Limb (tissue), 2 donors: ENCODE measurements around the gene DIP2C.
A peak's percentile ranks its signal among the peaks of the same experiment; 100 is the strongest.
"Not testable (repeated sequence)": the region's sequence is repeated elsewhere in the genome, so short reads cannot be mapped to it uniquely, and the experiment has no call there.

Source experiments
- DNase-seq, 2 donors: peaks; one replicate each; pipeline ENCODE4 v3.0.0-alpha.2; 2016; ENCODE audit errors: extremely low spot score in 2 of 2

Gene DIP2C

DNA sequence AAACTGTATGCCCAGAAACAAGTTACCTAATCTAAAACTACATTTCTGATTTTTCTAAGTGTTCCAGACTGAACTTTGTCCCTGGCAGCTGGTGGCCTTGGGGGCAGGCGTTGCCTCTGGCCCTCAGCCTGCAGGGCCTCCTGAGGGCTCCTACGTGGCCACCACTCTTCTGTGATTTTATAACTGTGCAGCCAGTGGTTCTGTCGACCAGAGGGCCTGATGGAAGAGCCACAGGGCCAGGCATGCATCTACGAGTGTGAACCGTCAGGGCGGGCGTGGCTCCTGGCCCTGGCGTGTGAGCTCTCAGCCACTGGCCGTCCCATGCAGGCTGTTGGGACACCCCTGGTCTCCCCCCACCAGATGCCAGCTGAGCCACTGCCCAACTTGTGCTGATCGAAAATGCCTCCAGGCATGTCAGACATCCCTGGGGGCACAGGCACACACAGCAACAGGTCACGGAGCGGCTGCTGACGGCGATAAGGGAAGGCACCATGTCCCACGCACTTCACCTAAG, 380.8 kb downstream of the DIP2C start:
- DNase-seq: no peak

DNA sequence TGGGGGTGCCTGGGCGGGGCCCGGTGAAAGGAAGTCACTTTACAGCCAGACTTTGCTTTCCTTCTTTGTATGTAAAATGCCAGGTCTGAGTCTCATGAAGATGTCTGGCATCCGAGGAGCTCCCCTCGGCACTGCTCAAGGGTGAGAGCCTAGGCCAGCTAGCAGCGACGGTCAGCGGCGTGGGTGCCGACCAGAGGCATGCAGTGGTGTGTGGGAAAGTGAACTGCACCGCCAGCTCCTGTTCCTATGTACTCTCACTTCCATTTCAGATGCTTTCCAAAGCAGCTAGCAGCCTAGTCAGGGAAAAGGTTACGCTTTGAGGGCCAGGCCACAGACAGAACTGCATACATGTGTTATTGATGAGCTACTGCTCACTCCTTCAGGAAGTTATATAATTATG, 381.4 kb downstream of the DIP2C start:
- no peak for DNase-seq

DNA sequence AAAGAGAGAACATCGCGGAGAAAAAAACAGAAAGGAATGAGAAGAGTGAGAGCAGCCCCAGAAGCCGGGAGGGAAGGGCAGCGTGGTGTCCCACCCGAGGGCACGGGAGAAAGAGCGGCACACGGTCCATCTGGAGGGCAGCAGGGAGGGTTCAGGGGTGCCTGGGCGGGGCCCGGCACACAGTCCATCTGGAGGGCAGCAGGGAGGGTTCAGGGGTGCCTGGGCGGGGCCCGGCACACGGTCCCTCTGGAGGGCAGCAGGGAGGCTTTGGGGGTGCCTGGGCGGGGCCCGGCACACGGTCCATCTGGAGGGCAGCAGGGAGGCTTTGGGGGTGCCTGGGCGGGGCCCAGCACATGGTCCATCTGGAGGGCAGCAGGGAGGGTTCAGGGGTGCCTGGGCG, 381.8 kb downstream of the DIP2C start:
- DNase-seq: no peak

DNA sequence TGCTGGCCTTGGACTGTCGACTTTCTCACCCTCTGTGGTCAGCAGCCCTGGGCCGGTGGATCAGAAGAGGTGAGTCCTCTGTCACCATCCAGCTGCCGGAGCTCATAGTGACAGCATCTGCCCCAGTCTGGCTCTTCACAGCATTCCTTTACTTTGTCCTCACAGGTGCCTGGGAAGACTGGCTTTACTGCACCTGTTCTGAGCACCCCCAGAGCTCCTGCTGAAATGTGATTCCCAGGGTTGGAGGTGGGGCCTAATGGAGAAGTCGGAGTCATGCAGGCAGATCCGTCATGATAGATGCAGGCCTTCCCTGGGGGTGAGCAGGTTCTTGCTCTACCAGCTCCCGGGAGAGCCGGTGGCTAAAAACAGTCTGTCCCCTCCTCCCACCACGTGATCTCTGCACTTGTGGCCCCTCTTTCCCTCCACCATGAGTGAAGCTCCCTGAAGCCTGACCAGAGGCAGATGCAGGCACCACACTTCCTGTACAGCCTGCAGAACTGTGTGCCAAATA, 382.7 kb downstream of the DIP2C start:
- peak in 1 of 2 donors; percentile 51 for DNase-seq

DNA sequence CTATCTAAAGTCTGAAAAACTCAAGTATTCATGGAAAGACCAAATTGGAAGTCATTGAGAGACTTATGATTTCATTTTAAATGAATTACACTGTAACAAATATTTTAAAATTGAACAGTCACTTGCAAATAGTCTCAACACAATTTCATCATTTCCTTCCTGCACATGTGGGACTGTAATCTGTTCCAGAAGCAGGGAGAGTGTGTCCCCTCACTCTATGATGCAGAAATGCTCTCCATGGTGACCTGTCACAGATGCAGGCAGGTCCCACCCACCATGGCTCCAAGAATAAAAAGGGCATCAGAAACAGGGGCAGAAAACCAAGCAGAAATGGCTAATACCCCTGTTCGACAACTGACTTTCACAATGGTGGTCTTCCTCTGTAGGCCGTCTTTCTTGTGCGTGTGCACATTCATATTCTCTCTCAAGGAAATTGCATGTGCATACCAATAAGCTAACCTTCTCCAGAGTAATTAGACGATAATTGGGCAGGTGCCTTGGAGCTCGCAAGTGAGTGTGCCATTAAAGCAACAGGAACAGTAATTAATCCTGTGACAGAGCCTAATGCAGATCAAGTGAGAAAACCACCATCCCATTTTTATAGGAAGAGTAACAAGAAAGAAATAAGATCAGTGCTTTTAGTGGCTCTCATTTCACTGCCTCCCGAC, 383.3 kb downstream of the DIP2C start:
- no peak for DNase-seq

DNA sequence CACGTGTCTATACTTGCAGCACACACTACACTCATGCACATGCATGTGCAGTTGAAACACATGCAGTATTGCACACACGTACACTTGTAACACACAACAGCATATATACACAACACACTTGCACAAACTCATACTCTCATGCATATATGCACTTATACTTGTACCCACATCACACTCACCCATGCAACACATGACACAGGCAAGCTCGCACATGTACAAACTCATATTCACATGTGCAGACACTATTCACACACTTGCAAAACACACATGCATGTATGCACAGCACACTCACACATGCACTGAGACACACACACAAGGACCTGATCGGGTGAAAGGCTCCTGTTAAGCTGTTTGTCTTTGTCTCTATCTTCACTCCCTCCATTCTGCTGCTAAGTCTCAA, 384.4 kb downstream of the DIP2C start:
- DNase-seq: no peak

DNA sequence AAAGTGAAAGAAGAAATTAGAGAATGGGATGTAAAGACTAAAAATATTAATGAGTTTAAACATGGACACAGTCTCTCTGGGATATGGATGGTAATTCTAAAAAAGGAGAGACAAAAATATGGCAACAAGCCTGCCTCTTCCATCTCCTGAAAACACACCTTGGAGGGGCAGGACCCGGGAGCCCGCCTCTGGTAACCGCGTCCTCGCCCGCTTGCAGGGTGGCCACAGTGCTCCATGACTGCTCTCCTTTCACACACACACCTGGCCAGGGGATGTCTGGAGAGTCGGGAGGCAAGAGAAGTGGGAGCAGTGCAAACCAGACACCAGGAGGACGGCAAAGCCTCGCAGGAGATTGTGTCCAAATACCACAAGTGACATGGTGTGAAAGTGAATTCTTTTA, 387.9 kb downstream of the DIP2C start:
- DNase-seq: no peak

DNA sequence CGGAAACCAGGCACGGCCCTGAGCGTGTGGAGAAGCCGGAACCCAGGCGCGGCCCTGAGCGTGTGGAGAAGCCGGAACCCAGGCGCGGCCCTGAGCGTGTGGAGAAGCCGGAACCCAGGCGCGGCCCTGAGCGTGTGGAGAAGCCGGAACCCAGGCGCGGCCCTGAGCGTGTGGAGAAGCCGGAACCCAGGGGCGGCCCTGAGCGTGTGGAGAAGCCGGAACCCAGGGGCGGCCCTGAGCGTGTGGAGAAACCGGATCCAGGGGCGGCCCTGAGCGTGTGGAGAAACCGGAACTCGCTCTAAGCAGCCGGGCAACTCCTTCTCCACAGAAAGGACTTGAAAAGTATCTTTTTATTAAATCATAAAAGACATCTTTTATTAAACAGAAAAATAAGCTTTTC, 388.9 kb downstream of the DIP2C start:
- not testable (repeated sequence) for DNase-seq

DNA sequence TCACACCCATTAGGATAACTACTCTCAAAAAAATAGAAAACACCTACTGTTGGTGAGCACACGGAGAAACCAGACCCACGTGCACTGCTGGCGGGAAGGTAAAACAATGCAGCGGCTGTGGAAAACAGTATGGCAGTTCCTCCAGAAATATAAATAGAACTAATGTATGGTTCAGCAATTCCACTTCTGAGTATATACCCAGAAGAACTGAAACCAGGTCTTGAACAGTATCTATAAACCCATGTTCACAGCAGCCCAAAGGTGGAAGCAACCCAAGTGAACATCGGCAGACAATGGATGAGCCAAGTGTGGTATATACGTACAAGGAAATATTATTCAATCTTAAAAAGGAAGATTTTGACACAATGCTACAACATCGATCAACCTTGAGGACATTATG, 389.5 kb downstream of the DIP2C start:
- DNase-seq: no peak

DNA sequence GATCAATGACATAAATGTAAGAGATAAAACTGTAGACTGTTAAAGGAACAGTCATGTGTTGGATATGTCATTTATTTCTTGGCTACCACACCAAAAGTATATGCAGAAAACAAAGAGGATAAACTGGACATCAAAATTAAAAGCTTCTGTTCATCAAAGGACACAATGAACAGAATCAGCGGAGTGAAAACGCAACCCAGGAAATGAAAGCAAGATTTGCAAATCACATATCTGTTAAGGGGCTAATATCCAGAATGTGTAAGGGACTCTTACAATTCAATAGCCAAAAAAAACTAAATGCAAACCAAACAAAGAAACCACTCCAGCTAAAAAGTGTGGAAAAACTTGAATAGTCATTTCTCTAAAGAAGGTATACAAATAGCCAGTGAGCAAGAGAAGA, 390.0 kb downstream of the DIP2C start:
- DNase-seq: no peak

DNA sequence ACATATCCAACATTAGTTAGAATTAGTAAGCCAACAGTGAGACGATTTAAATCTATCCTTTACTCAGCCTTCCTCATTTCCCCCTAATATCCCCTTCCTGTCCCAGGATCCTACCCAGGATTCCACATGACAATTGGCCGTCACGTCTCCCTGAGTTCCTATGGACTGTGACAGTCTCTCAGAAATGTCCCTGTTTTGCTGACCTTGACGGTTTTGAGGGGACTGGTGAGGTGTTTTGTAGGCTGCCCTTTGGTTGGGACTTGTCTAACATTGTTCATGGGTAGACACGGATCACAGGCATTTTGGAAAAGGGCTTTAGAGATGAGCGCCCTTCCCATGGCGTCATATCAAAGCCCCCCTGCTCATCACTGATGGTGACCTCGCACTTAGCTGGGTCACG, 391.4 kb downstream of the DIP2C start:
- DNase-seq: no peak

DNA sequence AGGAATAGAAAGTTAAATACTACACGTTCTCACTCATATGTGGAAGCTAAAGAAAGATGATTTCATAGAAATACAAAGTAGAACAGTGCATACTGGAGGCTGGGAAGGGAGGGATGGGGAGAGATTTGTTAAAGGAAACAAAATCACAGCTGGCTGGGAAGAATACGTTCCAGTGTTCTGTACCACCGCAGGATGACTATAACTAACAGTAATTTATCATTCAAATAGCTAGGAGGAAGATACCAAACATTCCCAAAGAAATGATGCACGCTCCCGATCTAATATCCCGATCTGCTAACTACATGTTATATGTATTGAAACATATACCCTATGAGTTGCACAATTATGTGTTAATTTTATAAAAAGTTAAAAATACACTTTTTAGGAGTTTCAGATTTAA, 391.9 kb downstream of the DIP2C start:
- DNase-seq: no peak

DNA sequence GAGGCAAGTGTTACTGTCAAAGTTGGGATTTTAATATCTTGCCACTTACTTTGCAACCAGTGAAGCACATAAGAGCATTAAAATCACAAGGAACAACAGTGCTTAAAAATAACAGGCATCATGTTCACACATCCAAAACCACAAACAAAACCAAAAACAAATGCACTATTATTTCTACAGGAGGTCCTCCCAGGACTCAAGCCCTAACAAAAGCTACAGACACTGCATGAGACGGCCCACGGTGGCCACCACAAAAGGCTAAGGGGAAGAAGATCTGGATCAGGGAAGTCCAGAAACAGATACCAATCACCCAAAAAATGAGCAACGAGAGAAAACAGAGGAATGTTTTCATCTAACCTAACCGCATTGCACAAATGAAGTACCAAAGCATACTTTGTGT, 395.8 kb downstream of the DIP2C start:
- DNase-seq: no peak

DNA sequence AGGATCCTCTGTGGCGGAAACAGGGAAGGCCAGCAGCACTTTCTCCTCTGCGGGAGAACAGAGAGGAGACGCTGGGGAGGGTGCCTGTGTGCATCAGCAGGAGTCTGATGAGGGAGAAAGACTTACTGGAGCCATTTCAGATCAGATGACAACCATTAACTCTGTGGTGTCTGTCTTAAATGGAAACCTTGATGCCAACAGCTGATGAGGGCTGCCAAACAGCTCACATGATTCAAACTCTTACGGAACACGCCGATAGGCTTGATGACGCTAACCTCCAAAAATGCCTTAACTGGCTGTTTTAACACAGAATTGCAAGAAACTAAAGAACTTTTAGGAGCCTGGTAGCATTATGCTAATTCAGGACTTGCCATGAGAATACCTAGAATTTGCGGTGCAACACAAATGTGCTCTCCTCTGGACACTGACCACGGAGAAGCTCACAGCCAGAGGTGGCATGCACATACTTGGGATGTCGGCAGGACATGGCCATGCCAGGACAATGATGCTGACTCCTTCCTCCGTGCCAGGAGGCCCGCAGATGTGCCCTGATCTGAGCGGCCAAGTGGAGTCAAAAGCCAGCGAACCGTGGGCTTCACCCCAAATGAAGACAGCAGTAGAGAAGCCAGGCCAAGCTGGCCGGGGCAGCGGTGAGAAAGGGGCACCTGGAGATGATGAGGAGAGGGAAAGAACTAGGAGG, 399.3 kb downstream of the DIP2C start:
- no peak for DNase-seq

DNA sequence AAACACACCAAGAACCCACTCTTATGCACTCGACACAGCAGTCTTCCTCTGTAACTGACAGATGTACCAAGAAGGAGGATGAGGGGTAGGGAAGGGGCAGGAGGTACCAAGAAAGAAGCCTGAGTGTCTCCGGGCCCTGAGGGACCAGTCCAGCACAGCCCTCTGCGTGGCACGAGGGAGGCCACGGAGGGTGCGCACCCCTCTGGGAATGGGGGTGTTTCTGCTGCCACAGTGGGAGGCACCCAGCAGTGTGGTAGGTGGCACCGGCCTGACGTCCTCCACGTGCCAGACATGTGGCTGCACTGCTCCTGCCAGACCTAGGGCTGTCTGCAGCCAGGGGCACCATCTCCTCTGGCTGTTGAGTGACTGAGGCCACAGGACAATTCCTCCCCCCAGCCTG, 399.9 kb downstream of the DIP2C start:
- DNase-seq: no peak

DNA sequence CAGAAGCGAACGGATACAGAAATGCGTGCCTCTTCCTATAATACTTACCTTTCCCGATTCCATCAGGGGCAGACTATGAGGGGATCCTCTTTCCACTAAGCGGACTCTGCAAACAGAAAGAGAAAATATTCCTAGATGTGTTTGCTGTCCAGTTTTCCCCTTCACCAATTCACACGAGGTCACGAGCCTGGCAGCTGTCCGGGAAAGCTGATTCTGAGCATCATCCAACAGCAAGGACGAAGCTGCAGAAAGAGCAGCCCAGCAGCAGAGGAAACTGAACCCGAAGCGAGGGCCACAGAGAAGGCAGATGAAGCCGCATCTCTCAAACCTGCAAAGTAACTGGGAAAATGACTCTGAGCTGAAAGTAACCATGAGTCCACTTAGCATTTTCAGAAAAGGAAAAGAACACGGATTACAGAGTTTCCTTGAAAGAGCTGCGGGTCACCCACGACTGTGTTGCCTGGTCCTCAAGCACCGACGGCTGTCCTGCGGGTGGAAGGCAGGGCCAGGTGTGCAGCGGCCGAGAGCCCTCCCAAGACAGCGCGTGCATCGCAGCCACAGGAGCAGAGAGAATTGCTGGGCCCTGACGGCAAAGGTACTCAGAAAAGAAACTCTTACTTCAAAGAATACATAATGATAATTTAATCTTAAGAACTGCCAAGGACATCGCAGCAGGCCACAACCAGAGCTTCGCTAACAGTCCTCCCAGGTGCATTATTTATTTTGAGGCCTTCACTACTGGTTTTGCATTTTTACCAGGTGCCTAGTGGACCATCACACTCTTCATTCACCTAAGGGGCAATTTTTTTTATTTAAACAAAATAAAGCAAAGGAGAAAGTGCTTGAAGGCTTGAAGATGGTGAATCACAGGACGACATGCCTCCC, 400.9 kb downstream of the DIP2C start:
- DNase-seq: no peak

DNA sequence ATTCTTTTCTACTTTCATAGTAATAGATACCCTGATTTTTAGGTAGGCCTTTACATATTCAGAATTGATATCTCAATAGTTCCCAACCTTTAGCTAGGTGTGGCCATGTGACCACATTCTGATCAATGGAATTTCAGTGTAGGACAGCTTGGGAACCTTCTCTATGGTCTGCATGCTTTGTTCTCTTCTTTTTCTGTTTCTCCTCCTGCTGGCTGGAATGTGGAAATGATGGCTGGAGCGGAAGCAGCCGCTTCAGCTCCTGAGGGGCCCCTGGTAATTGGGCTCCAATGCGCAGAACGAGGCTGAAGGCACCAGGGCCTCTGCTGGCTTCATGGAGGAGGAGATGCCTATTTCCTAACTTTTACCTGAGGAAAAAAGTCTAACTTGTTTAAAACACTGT, 401.7 kb downstream of the DIP2C start:
- no peak for DNase-seq

DNA sequence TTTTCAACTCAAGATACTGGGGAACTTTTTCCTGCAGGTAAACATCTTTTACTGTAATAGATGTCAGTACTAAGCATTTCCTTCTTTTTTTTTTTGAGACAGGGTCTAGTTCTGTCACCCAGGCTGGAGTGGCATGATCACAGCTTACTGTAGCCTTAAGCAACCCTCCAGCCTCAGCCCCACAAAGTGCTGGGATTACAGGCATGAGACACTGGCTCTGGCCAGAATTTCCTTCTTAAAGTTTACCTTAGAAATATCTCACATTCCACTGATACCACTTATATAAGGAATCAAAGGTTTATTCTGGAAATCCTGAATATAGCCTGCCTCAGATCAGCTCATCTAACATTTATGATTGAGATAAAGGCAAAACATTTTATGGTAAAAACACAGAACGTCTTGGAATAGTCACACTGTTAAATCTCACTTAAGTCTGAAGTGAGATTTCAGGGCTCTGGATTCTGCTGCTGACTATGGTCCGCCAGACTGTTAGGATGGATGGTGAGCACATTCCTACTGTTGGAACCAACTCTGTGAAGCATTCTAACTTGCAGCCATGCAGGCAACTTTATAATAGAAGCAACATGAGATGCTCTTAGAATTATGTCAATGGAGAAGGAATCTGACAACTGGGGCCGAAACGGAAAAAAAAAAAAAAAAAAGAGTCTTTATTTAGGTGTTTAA, 402.3 kb downstream of the DIP2C start:
- no peak for DNase-seq

DNA sequence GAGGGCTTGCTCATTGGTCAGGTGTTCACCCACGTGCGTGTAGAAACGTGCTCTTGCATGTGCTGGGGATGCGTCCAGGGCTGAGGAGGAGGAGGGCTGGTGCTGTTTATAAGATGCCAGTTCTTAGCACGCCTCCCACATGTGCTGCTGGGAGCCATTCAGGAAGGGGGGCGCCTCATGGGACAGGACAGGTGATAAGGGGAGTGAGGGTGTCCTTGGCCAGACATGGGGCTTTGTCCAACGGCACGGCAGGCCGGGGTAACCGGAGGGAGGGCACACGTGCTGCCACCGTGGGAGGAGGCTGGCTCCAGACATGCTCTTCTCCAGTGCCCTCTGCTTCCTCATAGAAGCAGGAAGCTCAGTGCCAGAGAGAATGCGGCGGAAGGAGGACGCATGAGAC, 404.3 kb downstream of the DIP2C start:
- no peak for DNase-seq

DNA sequence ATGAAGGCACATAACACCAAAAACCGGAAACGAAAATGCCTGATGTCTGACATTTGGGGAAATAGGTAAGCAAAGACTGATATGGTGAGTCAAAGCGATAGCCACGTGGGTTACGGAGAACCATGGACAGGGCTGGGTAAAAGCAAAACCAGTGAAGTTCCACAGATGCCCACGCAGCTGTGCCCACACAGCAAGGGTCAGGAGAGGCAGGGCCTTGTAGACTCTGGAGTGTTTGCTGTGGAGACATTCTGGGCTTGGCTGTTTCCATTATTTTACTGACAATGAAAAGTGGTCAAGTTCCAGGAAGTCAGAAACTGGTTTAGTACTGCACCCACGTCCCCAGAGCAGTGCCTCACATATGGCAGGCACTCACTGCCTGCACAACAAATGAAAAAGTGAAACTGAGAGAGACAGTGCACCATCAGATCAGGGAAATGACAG, 405.5 kb downstream of the DIP2C start:
- DNase-seq: no peak

DNA sequence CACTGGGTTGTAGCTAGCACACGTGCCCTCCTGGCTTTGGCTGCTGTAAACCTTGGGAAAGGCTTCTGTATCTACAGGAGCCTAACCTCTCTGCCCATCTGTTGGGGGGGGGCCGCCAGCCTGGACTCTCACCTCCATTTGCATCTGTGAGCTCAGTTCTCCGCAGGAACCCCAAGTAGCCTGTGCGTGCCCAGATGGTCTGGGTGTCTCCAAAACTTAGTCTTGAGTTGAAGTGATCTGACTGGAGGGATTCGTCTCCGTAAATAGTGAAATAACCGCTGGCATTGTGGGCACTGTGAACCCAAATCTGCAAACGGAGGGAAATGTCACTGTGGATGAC, 406.4 kb downstream of the DIP2C start:
- no peak for DNase-seq
